Stimulated activated naive CD8-positive, alpha-beta T cell treated with anti-CD3 and anti-CD28 coated beads, Interleukin-15, Interleukin-2, amounts not matched to agents 100 ng/mL and 50 ng/mL, for 24 hours (primary cell): ENCODE results near the gene REPIN1.

Experiments used
- H3K27ac Mint-ChIP-seq: one replicate; pipeline ENCODE4 v1.8.0; 2021; ENCODE audit warnings: mild to moderate bottlenecking, mixed read lengths
- H3K27me3 Mint-ChIP-seq: one replicate; pipeline ENCODE4 v1.8.0; 2021; ENCODE audit warnings: mixed read lengths
- H3K36me3 Mint-ChIP-seq: one replicate; pipeline ENCODE4 v1.8.0; 2021; ENCODE audit warnings: low read depth, mixed read lengths
- H3K4me1 Mint-ChIP-seq: one replicate; pipeline ENCODE4 v1.8.0; 2021; ENCODE audit warnings: low read depth, mixed read lengths
- H3K4me3 Mint-ChIP-seq: one replicate; pipeline ENCODE4 v1.8.0; 2021; ENCODE audit warnings: mild to moderate bottlenecking, mixed read lengths
- H3K9me3 Mint-ChIP-seq: one replicate; pipeline ENCODE4 v1.8.0; 2021; ENCODE audit warnings: mixed read lengths

The REPIN1 gene

GRCh38 chr7:150406312-150406566 is 37.6 kb downstream of the REPIN1 start:
- Mint-ChIP-seq H3K27me3 (no peaks in the 10 kb centered on the region), H3K27ac (peak overlapping the region; percentile 92), H3K9me3 (no peaks in the 10 kb centered on the region), H3K4me3 (peak overlapping the region; percentile 80), H3K36me3 (peaks cover 15% of the 10 kb centered on the region), H3K4me1 (peaks cover 57% of the 10 kb centered on the region)

GRCh38 chr7:150406567-150407421 is 38.2 kb downstream of the REPIN1 start:
- Mint-ChIP-seq H3K4me1 (peaks cover 51% of the 10 kb centered on the region), H3K9me3 (no peaks in the 10 kb centered on the region), H3K27me3 (no peaks in the 10 kb centered on the region), H3K36me3 (peaks cover 15% of the 10 kb centered on the region), H3K27ac (peak overlapping the region; percentile 92), H3K4me3 (peak overlapping the region; percentile 80)

GRCh38 chr7:150407588-150408392 is 39.2 kb downstream of the REPIN1 start:
- H3K4me3 Mint-ChIP-seq = no peak overlapping the region
- no peaks in the 10 kb centered on the region for H3K9me3 Mint-ChIP-seq
- peaks cover 43% of the 10 kb centered on the region for H3K4me1 Mint-ChIP-seq
- H3K27me3 Mint-ChIP-seq = no peaks in the 10 kb centered on the region
- H3K27ac Mint-ChIP-seq = no peak overlapping the region
- H3K36me3 Mint-ChIP-seq = peaks cover 15% of the 10 kb centered on the region

GRCh38 chr7:150408393-150409299 is 40.0 kb downstream of the REPIN1 start:
- Mint-ChIP-seq H3K4me1 (peaks cover 39% of the 10 kb centered on the region), H3K27me3 (no peaks in the 10 kb centered on the region), H3K27ac (peak overlapping the region; percentile 79), H3K4me3 (peak overlapping the region; percentile 22), H3K36me3 (peaks cover 15% of the 10 kb centered on the region), H3K9me3 (no peaks in the 10 kb centered on the region)

- Mint-ChIP-seq H3K9me3 (no peaks in the 10 kb centered on the region), H3K4me3 (no peak overlapping the region), H3K27ac (peak overlapping the region; percentile 79), H3K27me3 (no peaks in the 10 kb centered on the region), H3K36me3 (peaks cover 15% of the 10 kb centered on the region), H3K4me1 (peaks cover 31% of the 10 kb centered on the region)
Measured at GRCh38 chr7:150409300-150410030, 40.8 kb downstream of the REPIN1 start.

- no peaks in the 10 kb centered on the region for H3K9me3 Mint-ChIP-seq
- H3K36me3 Mint-ChIP-seq = peaks cover 15% of the 10 kb centered on the region
Measured at GRCh38 chr7:150410131-150410530, 41.5 kb downstream of the REPIN1 start.

GRCh38 chr7:150410680-150411346 is 42.2 kb downstream of the REPIN1 start:
- Mint-ChIP-seq H3K27ac (no peak overlapping the region), H3K4me3 (no peak overlapping the region), H3K4me1 (peaks cover 24% of the 10 kb centered on the region), H3K27me3 (no peaks in the 10 kb centered on the region), H3K9me3 (no peaks in the 10 kb centered on the region), H3K36me3 (peaks cover 15% of the 10 kb centered on the region)

More at GRCh38 chr7:150410131-150410530, 41.5 kb downstream of the REPIN1 start:
- Mint-ChIP-seq H3K27ac (no peak overlapping the region), H3K4me1 (peaks cover 28% of the 10 kb centered on the region), H3K4me3 (no peak overlapping the region), H3K27me3 (no peaks in the 10 kb centered on the region)

GRCh38 chr7:150411606-150412005 is 43.0 kb downstream of the REPIN1 start:
- no peak overlapping the region for H3K27ac Mint-ChIP-seq
- peaks cover 16% of the 10 kb centered on the region for H3K4me1 Mint-ChIP-seq
- H3K4me3 Mint-ChIP-seq = no peak overlapping the region
- peaks cover 15% of the 10 kb centered on the region for H3K36me3 Mint-ChIP-seq
- H3K27me3 Mint-ChIP-seq = no peaks in the 10 kb centered on the region
- H3K9me3 Mint-ChIP-seq = no peaks in the 10 kb centered on the region

GRCh38 chr7:150412016-150412415 is 43.4 kb downstream of the REPIN1 start:
- peaks cover 14% of the 10 kb centered on the region for H3K36me3 Mint-ChIP-seq
- H3K27me3 Mint-ChIP-seq = no peaks in the 10 kb centered on the region
- H3K27ac Mint-ChIP-seq = no peak overlapping the region
- no peak overlapping the region for H3K4me3 Mint-ChIP-seq
- peaks cover 12% of the 10 kb centered on the region for H3K4me1 Mint-ChIP-seq
- no peaks in the 10 kb centered on the region for H3K9me3 Mint-ChIP-seq

- no peak overlapping the region for H3K27ac Mint-ChIP-seq
- peaks cover 9% of the 10 kb centered on the region for H3K4me1 Mint-ChIP-seq
Measured at GRCh38 chr7:150412518-150413488, 44.2 kb downstream of the REPIN1 start.

GRCh38 chr7:150413640-150414081 is 45.0 kb downstream of the REPIN1 start:
- no peak overlapping the region for H3K4me3 Mint-ChIP-seq
- no peaks in the 10 kb centered on the region for H3K27me3 Mint-ChIP-seq
- H3K36me3 Mint-ChIP-seq = peaks cover 8% of the 10 kb centered on the region
- H3K4me1 Mint-ChIP-seq = peaks cover 5% of the 10 kb centered on the region
- H3K9me3 Mint-ChIP-seq = no peaks in the 10 kb centered on the region
- no peak overlapping the region for H3K27ac Mint-ChIP-seq

More at GRCh38 chr7:150412518-150413488, 44.2 kb downstream of the REPIN1 start:
- Mint-ChIP-seq H3K4me3 (no peak overlapping the region), H3K27me3 (no peaks in the 10 kb centered on the region), H3K9me3 (no peaks in the 10 kb centered on the region), H3K36me3 (peaks cover 11% of the 10 kb centered on the region)

- Mint-ChIP-seq H3K27me3 (peaks cover 3% of the 10 kb centered on the region), H3K9me3 (no peaks in the 10 kb centered on the region), H3K4me3 (no peak overlapping the region), H3K27ac (no peak overlapping the region), H3K4me1 (peaks cover 1% of the 10 kb centered on the region), H3K36me3 (peaks cover 5% of the 10 kb centered on the region)
Measured at GRCh38 chr7:150415161-150416153, 46.8 kb downstream of the REPIN1 start.
